Measurements from ENCODE around the gene RPL28.

- TF ChIP-seq EZH2 (IDR thresholded peaks at IDR 0.05; ENCODE audit: insufficient read depth, poor library complexity, severe bottlenecking) (no peak), EZH2phosphoT487 (IDR thresholded peaks at IDR 0.05; ENCODE audit: insufficient read depth, low read depth) (no peak)
Observed at GRCh38 chr19:55446060-55446459, 60.3 kb downstream of the RPL28 start.
